ENCODE data around the gene NSUN5.

NSUN5 gene

DNA sequence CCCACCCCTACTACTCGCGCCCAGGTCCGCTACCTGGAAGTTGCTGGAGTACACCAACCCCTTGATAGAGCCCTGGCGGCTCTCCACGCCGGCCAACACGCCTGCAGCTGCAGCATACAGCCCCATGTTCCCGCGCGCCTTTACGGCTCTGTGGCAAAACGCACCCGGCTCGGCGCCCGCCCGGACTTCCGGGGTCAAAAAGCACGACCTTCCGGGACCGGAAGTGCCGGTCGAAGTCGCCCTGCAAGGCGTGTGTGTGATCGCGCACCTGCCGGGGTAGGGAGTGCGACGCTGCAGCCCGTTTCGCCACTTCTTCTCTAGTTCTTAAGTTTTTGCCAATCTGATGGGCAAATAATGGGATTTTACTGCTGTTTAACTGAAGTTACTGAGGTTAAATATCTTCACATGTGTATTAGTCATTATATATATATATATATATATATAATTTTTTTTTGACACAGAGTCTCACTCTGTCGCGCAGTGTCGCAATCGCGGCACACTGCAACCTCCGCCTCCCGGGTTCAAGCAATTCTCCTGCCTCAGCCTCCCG lies at the start of gene NSUN5:
Gene NSUN5, minus strand, starts transcription at position 162 of the 550 bp plus-strand sequence. Its CDS starts 36 bp downstream, at position 126.
- Histone ChIP-seq H3K27ac (ENCODE audit: poor library complexity, severe bottlenecking) (peak within 1 kb of the TSS; percentile 34), H3K4me1 (ENCODE audit: insufficient read depth, poor library complexity, severe bottlenecking) (peaks cover 3% of the 10 kb centered on the region), H3K27me3 (ENCODE audit: insufficient read depth, poor library complexity, severe bottlenecking) (no peaks in the 10 kb centered on the region), H3K4me3 (ENCODE audit: severe bottlenecking) (peak within 1 kb of the TSS; percentile 62), H3K9me3 (ENCODE audit: severe bottlenecking) (no peaks in the 10 kb centered on the region), H3K36me3 (ENCODE audit: low read depth) (peaks cover 23% of the 10 kb centered on the region)
- ATAC-seq (ENCODE audit: low read depth) (peak; percentile 86), DNase-seq (ENCODE audit: low spot score) (peak; percentile 81)
- no peak for TF ChIP-seq CTCF (IDR thresholded peaks at IDR 0.05; ENCODE audit: poor library complexity, severe bottlenecking)

- DNase-seq (ENCODE audit: low spot score) (no peak), ATAC-seq (ENCODE audit: low read depth) (no peak)
- no peak overlapping the region for H3K27ac ChIP-seq (ENCODE audit: poor library complexity, severe bottlenecking)
- no peak for TF ChIP-seq CTCF (IDR thresholded peaks at IDR 0.05; ENCODE audit: poor library complexity, severe bottlenecking)
- H3K4me1 ChIP-seq (ENCODE audit: insufficient read depth, poor library complexity, severe bottlenecking): peaks cover 3% of the 10 kb centered on the region
- no peak overlapping the region for H3K4me3 ChIP-seq (ENCODE audit: severe bottlenecking)
- no peaks in the 10 kb centered on the region for H3K9me3 ChIP-seq (ENCODE audit: severe bottlenecking)
- no peaks in the 10 kb centered on the region for H3K27me3 ChIP-seq (ENCODE audit: insufficient read depth, poor library complexity, severe bottlenecking)
- no peaks in the 10 kb centered on the region for H3K36me3 ChIP-seq (ENCODE audit: low read depth)
These were observed 47.5 kb upstream of the NSUN5 start for GRCh38 chr7:73356159-73356558.

DNA sequence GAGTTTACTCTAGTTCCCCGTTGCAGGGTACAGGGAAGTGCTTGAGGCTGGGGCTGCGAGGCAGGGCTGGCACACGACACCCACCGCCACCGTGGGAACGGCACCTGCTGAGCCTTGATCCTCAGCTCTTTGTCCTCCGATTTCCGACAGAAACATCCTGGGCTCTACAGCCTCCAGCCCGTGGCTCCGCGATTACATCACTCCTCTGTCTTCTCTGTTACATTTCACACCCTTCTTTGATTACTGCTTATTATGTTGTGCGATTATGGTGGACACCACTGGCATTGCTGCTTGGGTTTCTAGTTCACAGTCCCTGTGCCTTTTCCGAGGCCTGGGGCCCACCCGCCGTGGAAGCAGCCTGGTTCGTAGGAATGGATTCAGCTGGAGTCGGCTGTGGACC lies 46.2 kb upstream of the NSUN5 start:
- no peaks in the 10 kb centered on the region for H3K36me3 ChIP-seq (ENCODE audit: low read depth)
- no peaks in the 10 kb centered on the region for H3K9me3 ChIP-seq (ENCODE audit: severe bottlenecking)
- H3K27ac ChIP-seq (ENCODE audit: poor library complexity, severe bottlenecking): no peak overlapping the region
- ATAC-seq (ENCODE audit: low read depth): no peak
- H3K4me1 ChIP-seq (ENCODE audit: insufficient read depth, poor library complexity, severe bottlenecking): peaks cover 3% of the 10 kb centered on the region
- H3K27me3 ChIP-seq (ENCODE audit: insufficient read depth, poor library complexity, severe bottlenecking): no peaks in the 10 kb centered on the region
- TF ChIP-seq CTCF (IDR thresholded peaks at IDR 0.05; ENCODE audit: poor library complexity, severe bottlenecking): no peak
- no peak for DNase-seq (ENCODE audit: low spot score)
- no peak overlapping the region for H3K4me3 ChIP-seq (ENCODE audit: severe bottlenecking)

DNA sequence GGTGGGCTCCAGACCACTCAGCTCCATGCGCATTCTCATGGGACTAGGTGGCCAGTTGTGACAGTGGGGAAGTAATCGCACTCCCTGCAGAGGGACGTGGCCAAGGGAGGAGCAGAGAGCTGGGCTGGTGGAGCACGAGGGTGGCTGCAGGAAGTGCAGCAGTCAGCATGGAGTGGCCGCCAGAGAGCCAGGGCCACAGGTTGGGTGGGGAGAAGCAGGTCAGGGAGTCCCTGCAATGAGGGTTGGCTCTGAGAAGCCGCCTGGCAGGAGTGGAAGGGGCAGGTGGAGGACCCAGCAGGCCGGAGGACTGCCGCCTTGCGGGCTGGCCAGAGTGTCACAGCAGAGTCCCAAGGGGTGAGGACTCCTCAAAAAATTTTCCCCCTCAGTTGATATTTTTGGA lies 45.6 kb upstream of the NSUN5 start:
- peaks cover 3% of the 10 kb centered on the region for H3K4me1 ChIP-seq (ENCODE audit: insufficient read depth, poor library complexity, severe bottlenecking)
- no peak for DNase-seq (ENCODE audit: low spot score)
- no peaks in the 10 kb centered on the region for H3K36me3 ChIP-seq (ENCODE audit: low read depth)
- H3K4me3 ChIP-seq (ENCODE audit: severe bottlenecking): no peak overlapping the region
- TF ChIP-seq CTCF (IDR thresholded peaks at IDR 0.05; ENCODE audit: poor library complexity, severe bottlenecking): no peak
- H3K27ac ChIP-seq (ENCODE audit: poor library complexity, severe bottlenecking): no peak overlapping the region
- no peaks in the 10 kb centered on the region for H3K9me3 ChIP-seq (ENCODE audit: severe bottlenecking)
- H3K27me3 ChIP-seq (ENCODE audit: insufficient read depth, poor library complexity, severe bottlenecking): no peaks in the 10 kb centered on the region
- ATAC-seq (ENCODE audit: low read depth): no peak

GRCh38 chr7:73353243-73353642 lies 44.6 kb upstream of the NSUN5 start:
- DNase-seq (ENCODE audit: low spot score) (no peak), ATAC-seq (ENCODE audit: low read depth) (no peak)
- TF ChIP-seq CTCF (IDR thresholded peaks at IDR 0.05; ENCODE audit: poor library complexity, severe bottlenecking): no peak
- Histone ChIP-seq H3K4me3 (ENCODE audit: severe bottlenecking) (no peak overlapping the region), H3K9me3 (ENCODE audit: severe bottlenecking) (no peaks in the 10 kb centered on the region), H3K27me3 (ENCODE audit: insufficient read depth, poor library complexity, severe bottlenecking) (no peaks in the 10 kb centered on the region), H3K27ac (ENCODE audit: poor library complexity, severe bottlenecking) (no peak overlapping the region), H3K36me3 (ENCODE audit: low read depth) (no peaks in the 10 kb centered on the region), H3K4me1 (ENCODE audit: insufficient read depth, poor library complexity, severe bottlenecking) (peaks cover under 1% of the 10 kb centered on the region)
